DLD1 (cell line): Measurements from ENCODE around the gene ZDHHC1.
"Not testable (repeated sequence)": the region's sequence is repeated elsewhere in the genome, so short reads cannot be mapped to it uniquely, and the experiment has no call there.

Source experiments
- in situ Hi-C: cut with HindIII; loops from 2 replicates; pipeline ENCODE4 v1.10.0; 2017; ENCODE audit warnings: low sequenced_read_pairs

The ZDHHC1 gene

GRCh38 chr16:67383284-67383683 lies 33.0 kb downstream of the ZDHHC1 start:
- in situ Hi-C loops = no loop called here

GRCh38 chr16:67378642-67379041 lies 37.6 kb downstream of the ZDHHC1 start:
- in situ Hi-C loops = no loop called here

GRCh38 chr16:67376012-67376411 lies 40.3 kb downstream of the ZDHHC1 start:
- in situ Hi-C loops = not testable (repeated sequence)

GRCh38 chr16:67372664-67373063 lies 43.6 kb downstream of the ZDHHC1 start:
- in situ Hi-C loops = no loop called here

- in situ Hi-C loops = no loop called here
Measured at GRCh38 chr16:67370661-67371060, 45.6 kb downstream of the ZDHHC1 start.

GRCh38 chr16:67364600-67365235 lies 51.6 kb downstream of the ZDHHC1 start:
- in situ Hi-C loops = loop anchor here (5.0 kb wide), 1 partner anchor 82 kb away; no protein-coding TSS in a partner anchor

GRCh38 chr16:67361038-67361437 lies 55.2 kb downstream of the ZDHHC1 start:
- in situ Hi-C loops = no loop called here

GRCh38 chr16:67359540-67360269 lies 56.6 kb downstream of the ZDHHC1 start:
- in situ Hi-C loops = not testable (repeated sequence)

GRCh38 chr16:67357561-67357960 lies 58.7 kb downstream of the ZDHHC1 start:
- in situ Hi-C loops = no loop called here

- in situ Hi-C loops = no loop called here
Measured at GRCh38 chr16:67356396-67356795, 59.9 kb downstream of the ZDHHC1 start.

GRCh38 chr16:67352463-67352862 lies 63.8 kb downstream of the ZDHHC1 start:
- in situ Hi-C loops = not testable (repeated sequence)

- in situ Hi-C loops = no loop called here
Measured at GRCh38 chr16:67350324-67350723, 66.0 kb downstream of the ZDHHC1 start.

GRCh38 chr16:67349172-67349571 lies 67.1 kb downstream of the ZDHHC1 start:
- in situ Hi-C loops = no loop called here

GRCh38 chr16:67346341-67346740 lies 69.9 kb downstream of the ZDHHC1 start:
- in situ Hi-C loops = no loop called here

GRCh38 chr16:67345401-67345800 lies 70.9 kb downstream of the ZDHHC1 start:
- in situ Hi-C loops = no loop called here
